ENCODE data around the gene SKI.

Gene SKI

GRCh38 chr1:2273401-2274090 is 45.4 kb downstream of the SKI start:
- H3K4me3 ChIP-seq (ENCODE audit: low read depth, low read length): no peak overlapping the region
- TF ChIP-seq CTCF (IDR thresholded peaks at IDR 0.05; ENCODE audit: borderline replicate concordance, insufficient read depth, low read depth, low read length): no peak

DNA sequence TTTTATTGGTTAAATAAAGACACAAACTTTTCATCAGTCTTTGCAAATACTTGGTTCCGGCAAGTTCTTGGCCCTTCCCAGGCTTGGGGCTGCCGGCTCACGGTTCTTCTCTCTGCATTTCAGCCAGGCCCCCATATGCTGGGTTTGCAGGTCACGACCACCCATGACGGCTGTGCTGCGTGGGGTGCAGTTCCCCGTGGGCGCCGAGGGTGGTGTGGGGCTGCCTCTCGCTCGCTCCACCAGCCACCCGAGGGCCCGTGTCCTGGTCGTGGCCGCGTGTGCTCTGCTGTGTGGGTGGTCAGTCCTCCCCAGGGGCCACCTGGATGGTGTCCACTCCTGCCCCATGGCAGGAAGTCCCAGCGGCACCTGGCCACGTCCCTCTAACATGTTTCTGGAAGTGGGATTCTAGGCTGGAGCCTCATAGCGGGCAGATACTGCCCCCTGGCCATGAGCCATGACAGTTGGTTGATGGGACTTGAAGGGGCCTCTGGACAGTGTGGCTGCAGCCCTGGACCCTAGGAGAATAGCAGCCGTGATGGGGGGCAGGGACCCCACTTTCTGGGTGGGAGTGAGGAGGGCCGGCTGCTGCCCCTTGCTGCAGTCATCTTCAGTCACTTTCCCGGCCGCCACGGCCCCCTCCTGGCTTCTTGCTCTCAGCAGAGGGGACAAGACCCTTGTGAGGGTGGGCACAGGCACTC is 46.3 kb downstream of the SKI start:
- no peak overlapping the region for H3K4me3 ChIP-seq (ENCODE audit: low read depth, low read length)
- TF ChIP-seq CTCF (IDR thresholded peaks at IDR 0.05; ENCODE audit: borderline replicate concordance, insufficient read depth, low read depth, low read length): no peak

GRCh38 chr1:2274929-2275475 is 46.9 kb downstream of the SKI start:
- no peak overlapping the region for H3K4me3 ChIP-seq (ENCODE audit: low read depth, low read length)
- TF ChIP-seq CTCF (IDR thresholded peaks at IDR 0.05; ENCODE audit: borderline replicate concordance, insufficient read depth, low read depth, low read length): no peak

GRCh38 chr1:2275796-2276536 is 47.8 kb downstream of the SKI start:
- H3K4me3 ChIP-seq (ENCODE audit: low read depth, low read length): no peak overlapping the region
- TF ChIP-seq CTCF (IDR thresholded peaks at IDR 0.05; ENCODE audit: borderline replicate concordance, insufficient read depth, low read depth, low read length): no peak

- no peak for TF ChIP-seq CTCF (IDR thresholded peaks at IDR 0.05; ENCODE audit: borderline replicate concordance, insufficient read depth, low read depth, low read length)
- H3K4me3 ChIP-seq (ENCODE audit: low read depth, low read length): no peak overlapping the region
Observed at GRCh38 chr1:2276803-2277580, 48.9 kb downstream of the SKI start.

DNA sequence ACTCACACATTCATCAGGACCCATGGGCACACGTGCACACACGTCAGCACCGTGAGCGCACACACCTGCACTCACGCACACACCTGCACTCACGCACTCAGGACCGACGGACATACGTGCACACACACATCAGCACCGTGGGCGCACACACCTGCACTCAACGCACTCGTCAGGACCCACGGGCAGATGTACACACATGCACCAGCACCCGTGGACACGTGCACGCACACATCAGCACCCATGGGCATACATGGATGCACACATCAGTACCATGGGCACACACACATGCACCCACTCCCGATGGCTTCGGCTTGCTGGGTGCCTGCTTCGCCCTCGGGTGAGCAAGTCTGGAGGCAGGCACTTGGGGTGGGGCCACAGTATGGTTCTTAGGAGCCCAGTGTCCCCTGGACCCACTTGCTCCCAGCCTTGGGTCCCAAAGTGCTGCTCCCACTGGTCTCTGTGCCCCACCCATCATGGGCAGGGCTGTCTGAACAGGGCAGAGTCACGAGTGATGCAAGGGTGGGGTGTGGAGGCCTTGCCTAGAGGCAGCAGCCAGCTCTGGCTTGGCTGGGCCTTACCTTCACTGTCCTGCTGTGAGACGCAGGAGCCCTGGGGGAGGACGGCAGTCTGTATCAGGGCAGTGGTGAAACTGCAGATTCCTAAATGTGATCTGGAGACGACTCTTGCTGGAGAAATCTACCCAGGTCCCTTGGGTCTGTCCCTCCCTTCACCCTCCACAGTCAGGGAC is 49.8 kb downstream of the SKI start:
- H3K4me3 ChIP-seq (ENCODE audit: low read depth, low read length): no peak overlapping the region
- TF ChIP-seq CTCF (IDR thresholded peaks at IDR 0.05; ENCODE audit: borderline replicate concordance, insufficient read depth, low read depth, low read length): no peak

All from GM12875 (cell line).